HK-2 (cell line): ENCODE data around the gene LCN12.

Source experiments
- DNase-seq: peaks from one replicate; pipeline ENCODE4 v3.0.0-alpha.2; 2018; ENCODE audit not compliant: unreplicated experiment

Gene LCN12

DNA sequence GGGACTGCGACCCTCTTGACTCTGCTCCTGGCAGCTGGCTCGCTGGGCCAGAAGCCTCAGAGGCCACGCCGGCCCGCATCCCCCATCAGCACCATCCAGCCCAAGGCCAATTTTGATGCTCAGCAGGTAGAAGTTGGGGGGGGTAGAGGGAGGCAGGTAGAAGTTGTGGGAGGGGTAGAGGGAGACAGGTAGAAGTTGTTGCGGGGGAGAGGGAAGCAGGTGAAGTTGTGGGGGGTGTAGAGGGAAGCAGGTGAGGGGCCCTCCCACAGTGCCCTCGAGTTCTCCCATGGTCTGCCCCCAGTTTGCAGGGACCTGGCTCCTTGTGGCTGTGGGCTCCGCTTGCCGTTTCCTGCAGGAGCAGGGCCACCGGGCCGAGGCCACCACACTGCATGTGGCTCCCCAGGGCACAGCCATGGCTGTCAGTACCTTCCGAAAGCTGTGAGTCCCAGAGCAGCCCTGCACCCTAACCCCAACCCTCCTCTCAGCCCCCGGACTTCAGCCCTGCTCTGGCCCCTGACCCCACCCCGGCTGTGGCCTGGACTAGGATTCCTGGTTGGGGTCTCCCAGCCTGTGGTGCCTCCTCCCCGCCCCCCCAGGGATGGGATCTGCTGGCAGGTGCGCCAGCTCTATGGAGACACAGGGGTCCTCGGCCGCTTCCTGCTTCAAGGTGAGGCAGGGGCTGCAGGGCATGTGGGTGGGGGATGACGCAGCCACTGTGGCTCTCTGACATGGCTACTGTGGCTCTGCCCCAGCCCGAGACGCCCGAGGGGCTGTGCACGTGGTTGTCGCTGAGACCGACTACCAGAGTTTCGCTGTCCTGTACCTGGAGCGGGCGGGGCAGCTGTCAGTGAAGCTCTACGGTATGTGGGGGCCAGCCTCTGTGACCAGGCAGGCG lies 6.5 kb upstream of the LCN12 start:
- DNase-seq, result no peak

DNA sequence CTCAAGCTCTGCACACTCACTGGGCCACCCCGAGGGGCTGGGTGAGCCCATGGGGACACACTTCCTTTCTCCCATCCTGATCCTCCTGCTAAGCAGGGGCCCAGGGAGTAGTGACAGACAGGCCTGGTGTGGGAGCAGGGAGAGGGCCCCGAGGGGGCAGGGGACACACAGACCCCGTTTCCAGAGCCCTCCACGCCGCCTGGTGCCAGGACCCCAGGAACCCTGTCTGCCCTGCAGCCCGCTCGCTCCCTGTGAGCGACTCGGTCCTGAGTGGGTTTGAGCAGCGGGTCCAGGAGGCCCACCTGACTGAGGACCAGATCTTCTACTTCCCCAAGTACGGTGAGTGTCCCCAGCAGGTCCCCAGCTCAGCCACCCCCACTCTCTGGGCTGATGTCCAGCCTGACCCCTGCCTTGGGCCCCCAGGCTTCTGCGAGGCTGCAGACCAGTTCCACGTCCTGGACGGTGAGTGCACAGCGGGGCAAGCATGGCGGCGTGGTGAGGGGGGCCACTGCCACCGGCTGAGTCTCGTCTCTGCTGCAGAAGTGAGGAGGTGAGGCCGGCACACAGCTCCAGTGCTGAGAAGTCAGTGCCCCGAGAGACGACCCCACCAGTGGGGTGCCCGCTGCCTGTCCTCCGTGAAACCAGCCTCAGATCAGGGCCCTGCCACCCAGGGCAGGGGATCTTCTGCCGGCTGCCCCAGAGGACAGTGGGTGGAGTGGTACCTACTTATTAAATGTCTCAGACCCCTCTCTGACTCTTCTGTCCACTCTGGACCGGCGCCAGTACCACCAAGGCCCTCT lies 5.6 kb upstream of the LCN12 start:
- no peak for DNase-seq

DNA sequence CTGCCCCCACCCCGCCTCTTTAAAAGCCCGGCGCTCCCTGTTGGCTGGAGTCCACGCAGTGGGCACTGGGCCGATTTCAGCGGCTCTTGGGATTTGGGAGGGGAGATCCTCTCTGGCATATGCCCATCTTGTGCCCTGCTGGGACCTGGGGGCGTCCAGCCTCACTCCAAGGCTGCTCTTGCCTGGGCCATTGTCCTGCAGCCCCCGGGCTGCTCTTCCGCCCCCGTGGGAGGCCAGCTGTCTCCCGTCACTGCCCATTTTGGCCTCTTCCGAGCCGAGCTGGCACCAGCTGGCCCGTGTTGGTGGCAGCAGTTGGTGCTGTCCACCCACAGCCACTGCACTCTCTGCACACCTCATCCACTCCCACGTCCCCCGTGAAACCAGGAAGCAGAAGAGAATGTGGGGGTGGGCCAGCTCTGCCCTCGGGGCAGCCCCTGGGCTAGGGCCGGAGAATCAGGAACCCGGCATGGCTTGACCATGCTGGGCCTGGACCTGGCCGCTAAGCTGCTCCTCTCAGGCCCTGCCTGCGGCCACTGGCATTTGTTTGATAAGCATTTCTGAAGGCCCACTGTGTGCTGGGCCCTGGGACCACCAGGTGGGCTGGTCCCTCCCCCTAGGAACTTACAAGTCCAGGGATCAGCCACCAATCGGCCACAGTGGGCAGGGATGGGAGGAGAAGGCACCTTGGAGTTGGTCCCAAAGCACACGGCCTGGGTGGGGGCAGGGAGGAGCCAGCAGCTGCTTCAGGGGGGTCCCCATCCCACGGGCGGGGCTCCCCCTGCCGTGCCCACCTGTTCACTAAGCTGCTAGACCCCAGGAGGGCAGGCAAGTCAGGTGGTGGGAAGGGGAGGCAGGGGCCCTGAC lies 4.8 kb upstream of the LCN12 start:
- DNase-seq, result no peak

- DNase-seq, result peak; percentile 43
These were observed 4.0 kb upstream of the LCN12 start for GRCh38 chr9:136947955-136948510.

- no peak for DNase-seq
These were observed 2.7 kb upstream of the LCN12 start for GRCh38 chr9:136949239-136949816.

- peak; percentile 98 for DNase-seq
These were observed 2.0 kb upstream of the LCN12 start for GRCh38 chr9:136949817-136950655.

DNA sequence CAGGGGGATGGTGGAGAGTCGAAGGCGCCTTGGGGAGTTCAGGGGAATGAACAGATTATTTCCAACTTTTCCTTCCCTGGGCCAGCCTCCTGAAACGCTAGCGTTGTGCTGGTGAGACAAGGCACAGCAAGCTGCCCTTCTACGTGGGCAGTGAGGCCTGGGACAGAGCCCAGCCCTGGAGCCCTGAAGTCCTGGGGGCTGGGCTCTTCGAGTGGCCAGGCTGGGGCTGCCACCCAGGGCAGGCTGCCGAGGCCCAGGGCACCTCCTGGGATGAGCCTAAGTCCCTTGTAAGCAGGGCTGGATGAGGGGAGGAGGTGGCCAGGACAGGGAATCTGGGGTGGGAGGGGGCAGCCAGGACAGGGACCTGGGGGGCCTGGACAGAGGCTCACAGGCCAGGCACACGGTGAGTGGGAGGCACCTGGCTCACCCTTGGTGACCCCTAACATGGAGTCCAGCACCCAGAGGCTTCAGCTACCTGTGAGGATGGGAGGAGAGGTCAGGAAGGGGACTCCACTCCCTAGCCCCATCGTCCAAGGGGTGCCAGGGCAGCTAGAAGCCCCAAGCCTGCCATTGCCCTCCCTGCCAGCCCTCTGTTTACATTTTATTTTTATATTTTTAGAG lies 1.3 kb upstream of the LCN12 start:
- no peak for DNase-seq

DNA sequence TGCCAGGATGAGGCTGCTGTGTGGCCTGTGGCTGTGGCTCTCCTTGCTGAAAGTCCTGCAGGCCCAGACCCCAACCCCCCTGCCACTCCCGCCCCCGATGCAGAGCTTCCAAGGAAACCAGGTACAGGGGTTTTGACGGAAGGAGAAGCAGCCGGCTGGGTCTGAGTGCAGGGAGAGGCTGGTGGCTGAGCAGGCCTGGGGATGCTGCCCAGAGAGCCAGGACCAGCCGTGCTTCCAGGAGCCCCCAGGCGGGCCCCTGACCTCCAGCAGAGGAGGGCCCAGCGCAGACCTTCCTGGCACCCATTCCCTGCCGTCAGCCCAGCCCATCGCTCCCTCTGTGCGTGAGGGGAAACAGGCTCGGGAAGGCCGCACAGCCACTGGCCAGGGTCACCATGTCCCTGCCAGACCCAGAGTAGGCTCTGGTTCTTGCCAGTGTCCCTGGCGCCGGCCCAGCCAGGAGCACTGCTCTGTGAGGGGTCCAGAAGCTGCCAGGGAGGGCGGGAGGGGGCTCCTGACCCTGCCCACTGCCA lies 313 bp downstream of the LCN12 start:
- no peak for DNase-seq

DNA sequence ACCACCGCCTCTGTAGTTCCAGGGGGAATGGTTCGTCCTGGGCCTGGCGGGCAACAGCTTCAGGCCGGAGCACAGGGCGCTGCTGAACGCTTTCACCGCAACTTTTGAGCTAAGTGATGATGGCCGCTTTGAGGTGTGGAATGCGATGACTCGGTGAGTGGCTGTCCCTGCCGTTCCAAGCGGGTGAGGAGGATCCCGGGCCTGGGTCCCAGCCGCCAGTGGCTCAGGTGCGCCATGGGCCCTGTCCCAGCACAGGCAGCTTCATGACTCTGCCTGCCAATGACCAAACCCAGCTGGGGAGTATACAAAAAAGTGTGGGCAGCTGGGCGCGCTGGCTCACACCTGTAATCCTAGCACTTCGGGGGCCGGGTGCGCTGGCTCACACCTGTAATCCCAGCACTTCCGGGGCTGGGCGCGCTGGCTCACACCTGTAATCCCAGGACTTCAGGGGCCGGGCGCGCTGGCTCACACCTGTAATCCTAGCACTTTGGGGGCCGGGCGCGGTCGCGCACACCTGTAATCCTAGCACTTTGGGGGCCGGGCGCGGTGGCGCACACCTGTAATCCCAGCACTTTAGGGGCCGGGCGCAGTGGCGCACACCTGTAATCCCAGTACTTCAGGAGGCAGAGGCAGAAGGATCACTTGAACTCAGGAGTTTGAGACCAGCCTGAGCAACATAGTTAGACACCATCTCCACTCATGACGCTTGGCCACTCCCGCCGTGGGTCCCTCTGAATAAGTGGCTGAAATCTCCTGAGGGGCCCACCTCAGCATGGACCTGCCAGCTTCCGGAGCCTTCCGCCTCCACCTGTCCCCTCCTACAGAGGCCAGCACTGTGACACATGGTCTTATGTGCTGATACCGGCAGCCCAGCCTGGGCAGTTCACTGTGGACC lies 1.1 kb downstream of the LCN12 start:
- DNase-seq, result no peak

- no peak for DNase-seq
These were observed 1.7 kb downstream of the LCN12 start for GRCh38 chr9:136953771-136954269.

DNA sequence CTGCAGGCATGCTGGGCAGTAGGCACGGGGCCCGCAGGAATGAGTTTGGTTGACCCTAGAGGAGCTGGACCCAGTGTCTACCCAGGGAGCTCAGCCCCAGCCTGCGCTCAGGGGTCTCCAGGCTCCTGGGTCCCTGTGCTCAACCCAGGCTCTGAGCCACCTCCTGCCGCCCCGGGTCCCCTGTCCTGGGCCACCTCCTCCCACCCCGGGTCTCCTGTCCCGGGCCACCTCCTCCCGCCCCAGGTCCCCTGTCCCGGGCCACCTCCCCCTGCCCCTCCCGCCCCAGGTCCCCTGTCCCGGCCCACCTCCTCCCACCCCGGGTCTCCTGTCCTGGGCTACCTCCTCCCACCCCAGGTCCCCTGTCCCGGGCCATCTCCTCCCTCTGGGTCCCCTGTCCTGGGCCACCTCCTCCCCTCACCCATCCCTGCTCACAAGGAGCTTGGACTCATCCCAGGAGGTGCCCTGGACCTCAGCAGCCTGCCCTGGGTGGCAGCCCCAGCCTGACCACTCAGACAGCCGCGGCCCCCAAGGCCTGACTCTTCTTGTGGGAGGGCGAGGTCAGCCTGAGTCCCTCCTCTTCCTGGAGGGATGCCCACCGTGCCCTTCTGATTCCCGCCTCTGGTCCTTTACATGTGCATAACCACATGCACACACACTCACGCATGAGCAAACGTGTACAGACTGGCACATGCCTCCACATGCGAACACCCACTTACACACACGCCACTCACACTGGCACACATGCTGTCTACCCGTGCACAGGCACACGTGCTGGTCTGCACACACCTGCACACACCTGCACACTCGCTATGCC lies 2.4 kb downstream of the LCN12 start:
- DNase-seq, result no peak

GRCh38 chr9:136955202-136955942 lies 3.3 kb downstream of the LCN12 start:
- DNase-seq, result no peak

GRCh38 chr9:136955943-136956335 lies 3.9 kb downstream of the LCN12 start:
- no peak for DNase-seq

DNA sequence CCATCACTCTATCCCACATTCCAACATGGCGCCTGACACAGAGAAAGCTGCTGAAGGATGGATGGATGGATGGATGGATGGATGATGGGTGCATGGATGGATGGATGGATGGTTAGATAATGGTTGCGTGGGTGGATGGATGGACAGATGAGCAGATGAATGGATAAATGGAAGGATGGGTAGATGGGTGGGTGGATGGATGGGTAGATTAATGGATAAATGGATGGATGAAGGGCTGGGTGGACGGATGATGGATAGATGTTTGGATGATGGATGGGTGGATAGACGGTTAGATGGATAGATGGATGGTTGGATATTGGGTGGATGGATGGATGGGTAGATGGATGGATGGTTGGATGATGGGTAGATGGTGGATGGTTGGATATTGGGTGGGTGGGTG lies 4.5 kb downstream of the LCN12 start:
- DNase-seq, result no peak

DNA sequence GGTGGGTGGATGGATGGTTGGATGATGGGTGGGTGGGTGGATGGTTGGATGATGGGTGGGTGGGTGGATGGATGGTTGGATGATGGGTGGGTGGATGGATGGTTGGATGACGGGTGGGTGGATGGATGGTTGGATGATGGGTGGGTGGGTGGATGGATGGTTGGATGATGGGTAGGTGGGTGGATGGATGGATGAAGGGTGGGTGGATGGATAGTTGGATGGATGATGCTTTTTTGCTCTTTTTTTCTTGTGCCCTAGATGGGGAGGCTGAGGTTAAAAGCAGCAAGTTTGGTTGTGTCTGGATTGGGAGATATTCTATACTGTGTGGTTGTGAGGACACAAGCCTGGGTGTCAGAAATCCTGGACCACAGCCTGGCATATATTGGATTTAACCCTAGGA lies 5.4 kb downstream of the LCN12 start:
- DNase-seq, result no peak

DNA sequence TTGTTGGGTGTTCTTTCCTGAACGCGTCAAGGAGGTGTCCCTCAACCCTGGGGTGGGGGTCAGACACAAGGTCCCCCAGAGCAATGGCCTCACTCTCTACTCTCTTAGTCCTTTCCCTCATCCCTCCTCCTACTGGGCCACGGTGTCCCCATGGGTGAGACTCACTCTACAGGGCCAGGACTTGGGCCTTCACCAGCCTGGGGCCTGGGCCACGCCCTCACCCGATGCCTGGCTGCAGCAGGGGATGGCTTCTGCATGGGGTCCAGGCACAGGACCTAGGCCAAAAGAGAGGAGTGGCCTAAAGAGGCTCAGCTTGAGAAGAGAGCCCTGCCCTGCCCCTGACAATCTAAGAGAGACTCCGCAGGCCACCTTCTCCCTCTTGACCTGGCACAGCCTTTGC lies 5.8 kb downstream of the LCN12 start:
- no peak for DNase-seq

GRCh38 chr9:136958473-136958872 lies 6.4 kb downstream of the LCN12 start:
- DNase-seq, result no peak
